Activated CD8-positive, alpha-beta T cell treated with anti-CD3 and anti-CD28 coated beads for 36 hours (primary cell): ENCODE measurements around the gene STAT6. TPM values are rescaled to one million over a fixed set of nuclear protein-coding genes. Genes with fewer than 3 reads are reported as not detected.

Experiments
- ATAC-seq: fragments of 200-7000 bp; cut with Tn5 transposase; one replicate; pipeline ENCODE4 v1.10.0; 2021; ENCODE audit warnings: mild to moderate bottlenecking, moderate library complexity
- CTCF ChIA-PET: fragments of 350-600 bp; sonication (Branson Sonifier 250); formaldehyde crosslinking; loops from one replicate; lab custom pipeline; 2021; ENCODE audit warnings: antibody characterized with exemption; lab: Charles Lee
- POLR2A ChIA-PET: fragments of 350-600 bp; sonication (Branson Sonifier 250); formaldehyde crosslinking; loops from one replicate; lab custom pipeline; 2021; ENCODE audit warnings: antibody characterized with exemption; lab: Charles Lee
- DNase-seq: peaks from one replicate; pipeline ENCODE4 v3.0.0-alpha.2; 2020
- H3K27ac Mint-ChIP-seq: one replicate; pipeline ENCODE4 v1.8.0; 2021; ENCODE audit warnings: mild to moderate bottlenecking, mixed read lengths
- H3K27me3 Mint-ChIP-seq: one replicate; pipeline ENCODE4 v1.8.0; 2021; ENCODE audit warnings: mixed read lengths
- H3K36me3 Mint-ChIP-seq: one replicate; pipeline ENCODE4 v1.8.0; 2021; ENCODE audit warnings: low read depth, mixed read lengths
- H3K4me1 Mint-ChIP-seq: one replicate; pipeline ENCODE4 v1.8.0; 2021; ENCODE audit warnings: low read depth, mixed read lengths
- H3K4me3 Mint-ChIP-seq: one replicate; pipeline ENCODE4 v1.8.0; 2021; ENCODE audit warnings: mild to moderate bottlenecking, moderate library complexity, mixed read lengths
- H3K9me3 Mint-ChIP-seq: one replicate; pipeline ENCODE4 v1.8.0; 2021; ENCODE audit warnings: mixed read lengths
- intact Hi-C: fragments of 100-400 bp; cut with micrococcal nuclease; formaldehyde crosslinking; loops from one replicate; pipeline ENCODE4 v1.10.0; 2022
- total RNA-seq, 2 experiments: library from RNA; stranded (reverse); gene quantifications; one replicate each; pipeline ENCODE4 v1.2.3, GENCODE V29; 2021
- TF ChIP-seq, protein P1 (sequence below): fragments of 200-600 bp; IDR thresholded peaks from one replicate; pipeline ENCODE4 v1.8.0; 2022; ENCODE audit warnings: antibody characterized with exemption, mild to moderate bottlenecking

The STAT6 gene
- total RNA-seq, 2 experiments from 2014 or later = 207 to 209 TPM

DNA sequence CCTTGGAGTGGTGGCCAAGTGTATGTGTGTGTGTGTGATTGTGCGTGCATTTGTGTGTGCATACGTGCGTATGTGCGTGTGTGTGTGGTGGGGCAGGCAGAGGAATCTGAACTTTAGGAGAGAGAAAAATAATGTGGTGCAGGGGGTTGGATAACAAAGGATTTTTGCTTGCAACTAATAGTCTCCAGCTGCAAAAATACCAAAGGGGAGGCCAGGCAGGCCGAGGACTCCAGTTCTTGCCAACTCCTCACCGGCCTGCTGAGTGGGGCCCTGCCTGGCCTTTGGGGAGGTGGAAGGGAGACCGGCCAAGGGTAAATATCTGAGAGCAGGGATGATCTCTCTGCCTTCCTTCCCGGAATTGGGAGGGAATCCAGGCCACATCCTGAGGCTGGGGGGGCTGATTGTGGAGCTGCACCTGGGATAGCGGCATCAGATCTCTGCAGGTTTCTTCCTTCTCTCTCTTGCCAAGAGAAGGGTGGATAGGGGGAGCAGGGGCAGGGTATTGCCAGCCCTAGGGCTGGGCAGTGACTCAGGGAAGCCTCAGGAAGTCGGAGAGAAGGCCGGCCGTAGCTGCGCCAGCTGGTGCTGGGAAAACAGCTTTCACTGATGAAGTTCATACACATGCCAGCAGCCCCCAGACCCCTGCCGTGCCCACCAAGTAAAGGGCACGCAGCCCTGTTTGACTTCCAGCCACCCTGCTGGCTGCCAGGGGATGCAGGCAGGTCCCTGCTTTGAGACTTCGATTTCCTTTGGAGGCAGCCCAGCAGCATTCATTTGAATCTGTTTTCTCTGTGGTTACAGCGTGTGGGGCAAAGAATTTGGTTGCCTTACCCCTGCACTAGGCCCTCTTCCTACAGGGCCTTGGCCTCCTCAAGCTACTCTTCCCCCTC lies 40.8 kb upstream of the STAT6 start:
- H3K4me3 Mint-ChIP-seq = no peak overlapping the region
- ChIA-PET CTCF (interaction anchor here (0.7 to 1.1 kb wide), 3 partner anchors 17 to 24 kb away, joined by 3 read pairs; no protein-coding TSS in a partner anchor), POLR2A (interaction anchor here (1.1 kb wide), 1 partner anchor 17 kb away, joined by 4 read pairs; no protein-coding TSS in a partner anchor)
- ATAC-seq = no peak
- no peaks in the 10 kb centered on the region for H3K27me3 Mint-ChIP-seq
- no peaks in the 10 kb centered on the region for H3K4me1 Mint-ChIP-seq
- DNase-seq = no peak
- TF ChIP-seq, protein P1, sequence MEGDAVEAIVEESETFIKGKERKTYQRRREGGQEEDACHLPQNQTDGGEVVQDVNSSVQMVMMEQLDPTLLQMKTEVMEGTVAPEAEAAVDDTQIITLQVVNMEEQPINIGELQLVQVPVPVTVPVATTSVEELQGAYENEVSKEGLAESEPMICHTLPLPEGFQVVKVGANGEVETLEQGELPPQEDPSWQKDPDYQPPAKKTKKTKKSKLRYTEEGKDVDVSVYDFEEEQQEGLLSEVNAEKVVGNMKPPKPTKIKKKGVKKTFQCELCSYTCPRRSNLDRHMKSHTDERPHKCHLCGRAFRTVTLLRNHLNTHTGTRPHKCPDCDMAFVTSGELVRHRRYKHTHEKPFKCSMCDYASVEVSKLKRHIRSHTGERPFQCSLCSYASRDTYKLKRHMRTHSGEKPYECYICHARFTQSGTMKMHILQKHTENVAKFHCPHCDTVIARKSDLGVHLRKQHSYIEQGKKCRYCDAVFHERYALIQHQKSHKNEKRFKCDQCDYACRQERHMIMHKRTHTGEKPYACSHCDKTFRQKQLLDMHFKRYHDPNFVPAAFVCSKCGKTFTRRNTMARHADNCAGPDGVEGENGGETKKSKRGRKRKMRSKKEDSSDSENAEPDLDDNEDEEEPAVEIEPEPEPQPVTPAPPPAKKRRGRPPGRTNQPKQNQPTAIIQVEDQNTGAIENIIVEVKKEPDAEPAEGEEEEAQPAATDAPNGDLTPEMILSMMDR = no peak
- H3K9me3 Mint-ChIP-seq = no peaks in the 10 kb centered on the region
- no peak overlapping the region for H3K27ac Mint-ChIP-seq
- intact Hi-C loops = no loop called here
- no peaks in the 10 kb centered on the region for H3K36me3 Mint-ChIP-seq

DNA sequence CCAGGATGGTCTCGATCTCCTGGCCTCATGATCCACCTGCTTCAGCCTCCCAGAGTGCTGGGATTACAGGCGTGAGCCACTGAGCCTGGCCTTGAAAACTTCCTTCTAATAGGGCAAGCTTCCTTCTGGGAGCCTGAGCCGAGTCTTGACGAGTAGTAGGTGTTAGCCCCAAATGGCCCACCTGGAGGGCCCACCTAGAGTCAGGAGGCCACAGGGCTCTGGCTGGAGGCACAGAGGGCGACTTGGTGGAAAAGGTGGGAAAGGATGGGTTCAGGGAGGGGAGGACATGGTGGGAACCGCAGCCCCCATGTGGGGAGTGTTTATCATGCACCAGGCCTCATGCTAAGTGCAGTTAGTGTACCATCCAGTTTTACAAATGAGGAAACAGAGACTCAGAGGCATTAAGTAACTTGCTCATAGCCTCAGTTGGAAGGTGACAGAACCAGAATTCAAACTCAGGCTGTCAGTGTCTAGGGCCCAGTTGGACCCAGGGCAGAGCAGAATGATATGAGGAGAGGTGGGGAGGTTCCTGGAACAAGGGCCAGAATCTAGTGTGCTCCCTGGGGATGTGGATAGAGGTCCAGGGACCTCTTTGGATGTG lies 39.3 kb upstream of the STAT6 start:
- ChIA-PET CTCF (interaction anchor here (1.9 kb wide), 1 partner anchor 26 kb away, joined by 7 read pairs; no protein-coding TSS in a partner anchor), POLR2A (interaction anchor here (0.5 to 1.0 kb wide), 2 partner anchors 8 to 24 kb away, joined by 3 read pairs; no protein-coding TSS in a partner anchor)
- ATAC-seq (no peak), DNase-seq (no peak)
- intact Hi-C loops = no loop called here
- Mint-ChIP-seq H3K4me1 (no peaks in the 10 kb centered on the region), H3K27me3 (no peaks in the 10 kb centered on the region), H3K27ac (no peak overlapping the region), H3K4me3 (no peak overlapping the region), H3K9me3 (no peaks in the 10 kb centered on the region), H3K36me3 (no peaks in the 10 kb centered on the region)
- TF ChIP-seq, protein P1 = no peak

DNA sequence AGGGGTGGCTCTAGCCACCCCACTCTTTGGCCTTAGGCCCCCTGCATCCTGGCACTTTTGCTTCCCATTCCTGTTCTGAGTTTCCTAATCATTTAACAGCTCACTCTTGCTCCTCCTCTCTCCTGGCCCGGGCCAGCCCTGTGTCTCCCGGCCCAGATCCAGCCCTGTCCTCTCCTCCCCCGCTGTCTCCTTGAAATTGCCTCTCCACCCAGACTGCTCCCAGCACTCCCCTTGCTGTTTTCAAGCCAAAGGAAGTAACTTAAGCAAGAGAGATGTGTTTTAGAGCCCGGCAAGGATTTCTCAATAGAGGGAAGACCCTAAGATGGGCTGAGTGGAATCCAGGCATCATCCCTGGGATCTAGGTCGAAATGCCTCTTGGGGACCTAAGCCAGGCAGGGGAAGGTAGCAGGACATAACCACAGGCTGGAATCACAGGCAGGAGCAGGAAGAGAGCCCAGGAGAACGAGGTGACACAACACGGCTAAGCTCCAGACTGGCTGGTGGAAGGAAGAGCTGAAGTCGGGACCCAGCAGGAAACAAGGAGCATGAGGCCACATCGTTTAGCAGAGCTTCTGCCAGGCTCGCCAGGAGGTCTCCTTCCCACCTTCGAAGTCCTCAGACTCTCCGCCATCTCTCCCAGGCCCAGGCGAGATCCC lies 38.2 kb upstream of the STAT6 start:
- Mint-ChIP-seq H3K27me3 (no peaks in the 10 kb centered on the region), H3K36me3 (no peaks in the 10 kb centered on the region), H3K9me3 (no peaks in the 10 kb centered on the region), H3K27ac (no peak overlapping the region), H3K4me3 (no peak overlapping the region), H3K4me1 (no peaks in the 10 kb centered on the region)
- ATAC-seq (no peak), DNase-seq (no peak)
- POLR2A ChIA-PET = no interaction called here
- intact Hi-C loops = no loop called here
- CTCF ChIA-PET = interaction anchor here (1.3 to 1.9 kb wide), 2 partner anchors 25 to 34 kb away, joined by 4 to 7 read pairs; no protein-coding TSS in a partner anchor
- TF ChIP-seq, protein P1 = no peak

DNA sequence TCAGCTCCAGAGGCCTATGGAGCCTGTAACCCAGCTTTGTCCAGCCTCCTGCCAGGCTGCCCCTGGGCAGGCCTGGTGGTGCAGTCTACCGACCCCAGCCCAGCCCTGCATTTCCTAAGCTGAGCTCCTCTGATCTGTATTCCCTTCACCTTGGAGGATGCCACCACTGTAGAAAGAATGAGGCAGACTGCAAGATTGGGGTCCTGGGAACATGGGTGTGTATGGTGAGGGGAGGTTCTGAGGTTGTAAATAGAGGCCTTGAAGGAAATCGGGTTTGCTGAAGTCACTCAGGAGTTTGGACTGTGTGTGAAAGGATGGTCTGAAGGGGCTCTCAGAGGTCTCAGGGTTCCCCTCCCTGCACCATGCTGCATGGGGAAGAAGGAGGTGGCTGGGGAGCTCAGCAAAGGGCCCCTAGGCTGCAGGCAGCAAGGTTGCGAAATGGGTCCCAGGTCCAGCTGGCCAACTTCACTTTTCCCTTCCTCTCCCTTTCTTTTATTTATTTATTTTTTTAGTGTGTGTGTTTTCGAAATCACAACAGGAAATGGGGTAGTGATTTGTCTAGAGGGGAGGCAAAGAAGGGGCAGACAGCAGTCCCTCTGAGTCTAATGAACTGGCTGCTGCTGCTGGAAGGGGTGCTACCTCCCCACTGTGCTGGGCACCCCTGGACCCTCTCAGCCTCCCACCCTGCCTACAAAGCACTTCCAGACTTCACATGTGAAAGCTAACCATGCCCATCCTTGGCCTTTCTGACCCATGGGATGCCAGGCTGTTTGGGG lies 37.5 kb upstream of the STAT6 start:
- Mint-ChIP-seq H3K27me3 (no peaks in the 10 kb centered on the region), H3K9me3 (no peaks in the 10 kb centered on the region), H3K27ac (no peak overlapping the region), H3K36me3 (no peaks in the 10 kb centered on the region), H3K4me1 (no peaks in the 10 kb centered on the region), H3K4me3 (no peak overlapping the region)
- ChIA-PET CTCF (interaction anchor here (0.8 to 1.9 kb wide), 3 partner anchors 25 to 35 kb away, joined by 3 to 7 read pairs (median 4); no protein-coding TSS in a partner anchor), POLR2A (no interaction called here)
- no peak for DNase-seq
- TF ChIP-seq, protein P1 = no peak
- ATAC-seq = no peak
- intact Hi-C loops = no loop called here
